Heart left ventricle (tissue), 16 donors: Measurements from ENCODE around the gene IREB2. TPM values are rescaled to one million over a fixed set of nuclear protein-coding genes. Genes with fewer than 3 reads are reported as not detected.
"Not testable (repeated sequence)": the region's sequence is repeated elsewhere in the genome, so short reads cannot be mapped to it uniquely, and the experiment has no call there.

Experiments
- ATAC-seq, 4 donors: fragments of 200-7000 bp; cut with Tn5 transposase; one replicate each; pipeline ENCODE4 v1.9.1; 2020 to 2022; ENCODE audit warnings: moderate library complexity in 4 of 4, mild to moderate bottlenecking in 3 of 4, moderate number of reproducible peaks in 1 of 4
- DNase-seq, 5 donors: peaks; one replicate each; pipeline ENCODE4 v3.0.0-alpha.2; 2020
- H3K27ac ChIP-seq, 12 donors: fragments of 200-600 bp; sonication (generic) in 4 of 12; one replicate each; pipeline versions ENCODE4 v1.5.0 to v1.8.0; 2016 to 2022; ENCODE audit warnings: mild to moderate bottlenecking in 2 of 12
- H3K27me3 ChIP-seq, 9 donors: fragments of 200-600 bp; sonication (generic) in 2 of 9; one replicate each; pipeline versions ENCODE4 v1.5.1 to v1.8.0; 2016 to 2022; ENCODE audit warnings: mild to moderate bottlenecking in 3 of 9
- H3K36me3 ChIP-seq, 9 donors: fragments of 200-600 bp; sonication (generic) in 2 of 9; one replicate each; pipeline versions ENCODE4 v1.5.0 to v1.8.0; 2018 to 2022; ENCODE audit warnings: mild to moderate bottlenecking in 2 of 9
- H3K4me1 ChIP-seq, 12 donors: fragments of 200-600 bp; sonication (generic) in 4 of 12; one replicate each; pipeline versions ENCODE4 v1.5.0 to v1.8.0; 2016 to 2022; ENCODE audit warnings: mild to moderate bottlenecking in 3 of 12
- H3K4me3 ChIP-seq, 12 donors: fragments of 200-600 bp; sonication (generic) in 4 of 12; one replicate each; pipeline versions ENCODE4 v1.5.0 to v1.8.0; 2017 to 2022; ENCODE audit warnings: mild to moderate bottlenecking in 9 of 12, moderate library complexity in 4 of 12
- H3K9me3 ChIP-seq, 12 donors: fragments of 200-600 bp; sonication (generic) in 4 of 12; one replicate each; pipeline versions ENCODE4 v1.5.0 to v1.8.0; 2016 to 2022; ENCODE audit warnings: mild to moderate bottlenecking in 1 of 12
- POLR2A ChIP-seq, 2 donors: fragments of 450-650 bp; IDR thresholded peaks; one replicate each; pipeline ENCODE4 v1.6.1; 2017; ENCODE audit warnings: antibody characterized with exemption in 2 of 2, mild to moderate bottlenecking in 2 of 2, moderate library complexity in 2 of 2
- WGBS, 4 donors: extraction: QIAGEN DNeasy Blood & Tissue Kit in 2 of 4; methylation state at CpG; one replicate each; pipeline versions ENCODE4 v1.1.5 to v1.1.7; 2013 to 2018; 5-methylcytosine and 5-hydroxymethylcytosine counted together
- intact Hi-C, 10 donors: fragments of 100-400 bp; cut with DNase I; formaldehyde crosslinking; loops; one replicate each; pipeline versions ENCODE4 v1.11.1 to v1.14.2; 2022
- polyA plus RNA-seq, 2 donors: library from polyadenylated mRNA; stranded (reverse); fragments of 200-250 nt; gene quantifications; one replicate each; pipeline ENCODE4 v1.2.3, GENCODE V29; 2013
- total RNA-seq, 9 donors: library from RNA; depleted of rRNA in 2 of 9; stranded (reverse); fragments of >200 nt in 2 of 9; fragmentation: NEBNext Ultra II Directional in 3 of 9; extraction: Animal tissue kit (Norgen Biotek cat#: 25700) in 3 of 9; gene quantifications; one replicate each; pipeline versions ENCODE4 v1.1.0 to v1.2.4, GENCODE V29; 2016 to 2023
- TF ChIP-seq, protein P1 (sequence below), 12 donors: fragments of 200-600 bp; sonication (generic) in 4 of 12; IDR thresholded peaks; one replicate each; pipeline versions ENCODE4 v1.5.0 to v1.8.0; 2018 to 2022; ENCODE audit warnings: antibody characterized with exemption in 12 of 12, mild to moderate bottlenecking in 5 of 12
- donor health status: ischemic (EF 13 %, LVEDD 7.1; RV severe dilation, severe dysfunction).
- donor health status: healthy with polysubstance abuse.
- donor health status: DM: no; HTN: yes; CAD: no.
- donor health status: DM: no; HTN: no; CAD: no.
- donor health status: ischemic (EF 25% LVEDD 6.9; RV normal size, moderate dysfunction).
- donor health status: ischemic (EF 25% LVEDD 5.7; RV mildly dilated, moderate dysfunction).
- donor health status: healthy.
- donor health status: DM: yes; HTN: yes; CAD: no.
- donor health status: ischemic (EF 35%, LVEDD 5.7; RV mildly dilated, moderate dysfunction).
- donor health status: nonischemic (EF 11% LVEDD 7.7; RV severe dilation, severe dysfunction).
- donor health status: DM: yes; HTN: yes; CAD: no.
- donor health status: PGD.
- donor health status: ischemic (EF 29% LVEDD 5.4; RV normal size, mild dysfunction).
- donor health status: nonischemic (EF 23%, LVEDD 6.1; RV moderate dilation, normal function).

Gene IREB2
- total and polyA plus RNA-seq, 11 donors = 6.3 to 50.0 (median 29.5) TPM

DNA sequence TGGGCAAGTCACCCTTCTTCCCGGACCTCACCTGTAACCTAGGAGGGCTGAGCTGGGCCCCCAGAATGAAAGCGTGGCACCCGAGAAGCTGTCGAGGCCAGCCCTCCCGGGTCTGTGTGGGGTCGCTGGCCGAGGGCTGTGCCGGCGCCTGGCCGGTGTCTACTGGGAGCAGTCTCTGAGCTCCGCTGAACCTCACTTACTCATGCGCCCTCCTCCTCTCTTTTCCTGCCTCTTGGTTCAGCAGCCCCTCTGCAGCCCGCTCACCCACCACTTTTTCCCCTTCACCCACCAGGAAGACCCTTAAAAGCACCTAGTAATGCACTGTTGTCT, 69.8 kb downstream of the IREB2 start:
- ATAC-seq (peak in 3 of 4 donors; percentile 1 to 34 (median 22)), DNase-seq (peak in 1 of 5 donors; percentile 12)
- peaks cover 0 to 9% (median 0%) of the 10 kb centered on the region in 9 donors for H3K27me3 ChIP-seq
- peaks cover 0 to 16% (median 7%) of the 10 kb centered on the region in 12 donors for H3K4me1 ChIP-seq
- TF ChIP-seq, protein P1, sequence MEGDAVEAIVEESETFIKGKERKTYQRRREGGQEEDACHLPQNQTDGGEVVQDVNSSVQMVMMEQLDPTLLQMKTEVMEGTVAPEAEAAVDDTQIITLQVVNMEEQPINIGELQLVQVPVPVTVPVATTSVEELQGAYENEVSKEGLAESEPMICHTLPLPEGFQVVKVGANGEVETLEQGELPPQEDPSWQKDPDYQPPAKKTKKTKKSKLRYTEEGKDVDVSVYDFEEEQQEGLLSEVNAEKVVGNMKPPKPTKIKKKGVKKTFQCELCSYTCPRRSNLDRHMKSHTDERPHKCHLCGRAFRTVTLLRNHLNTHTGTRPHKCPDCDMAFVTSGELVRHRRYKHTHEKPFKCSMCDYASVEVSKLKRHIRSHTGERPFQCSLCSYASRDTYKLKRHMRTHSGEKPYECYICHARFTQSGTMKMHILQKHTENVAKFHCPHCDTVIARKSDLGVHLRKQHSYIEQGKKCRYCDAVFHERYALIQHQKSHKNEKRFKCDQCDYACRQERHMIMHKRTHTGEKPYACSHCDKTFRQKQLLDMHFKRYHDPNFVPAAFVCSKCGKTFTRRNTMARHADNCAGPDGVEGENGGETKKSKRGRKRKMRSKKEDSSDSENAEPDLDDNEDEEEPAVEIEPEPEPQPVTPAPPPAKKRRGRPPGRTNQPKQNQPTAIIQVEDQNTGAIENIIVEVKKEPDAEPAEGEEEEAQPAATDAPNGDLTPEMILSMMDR (IDR thresholded peaks at IDR 0.05) = peak in 1 of 12 donors; percentile 1
- TF ChIP-seq POLR2A (IDR thresholded peaks at IDR 0.05) = no peak
- H3K36me3 ChIP-seq = no peaks in the 10 kb centered on the region
- intact Hi-C loops = loop anchor here in 1 of 10 donors (1.0 kb wide), 1 partner anchor 33 kb away; the partner anchor contains the start of gene PSMA4
- peak overlapping the region; percentile 64 to 95 (median 84) for H3K4me3 ChIP-seq
- WGBS, 4 donors = 0 to 2% (median 2%) methylated on average over 12 to 13 of the region's 13 CpGs
- H3K9me3 ChIP-seq = no peaks in the 10 kb centered on the region
- H3K27ac ChIP-seq = peak overlapping the region in 9 of 12 donors; percentile 7 to 76 (median 67)

DNA sequence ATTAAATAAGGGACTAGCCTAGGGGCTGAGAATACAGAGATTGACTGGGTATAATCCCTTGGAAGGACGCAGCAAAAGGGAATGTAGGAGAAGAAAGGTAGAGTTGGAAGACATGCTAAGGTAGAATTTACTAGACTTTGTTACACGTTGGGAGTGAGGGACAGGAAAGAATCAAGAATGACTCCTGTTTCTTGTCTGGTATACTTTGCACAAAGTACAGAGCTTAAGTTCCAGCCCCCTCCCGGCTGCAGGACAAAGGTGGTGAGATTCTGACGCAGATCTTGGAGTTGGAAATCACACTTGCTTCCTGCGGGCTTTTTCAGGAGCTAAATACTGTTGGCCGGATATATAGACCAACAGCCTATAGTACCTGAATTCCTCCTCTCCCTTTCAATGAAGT, 70.3 kb downstream of the IREB2 start:
- peaks cover 0 to 16% (median 7%) of the 10 kb centered on the region in 12 donors for H3K4me1 ChIP-seq
- TF ChIP-seq, protein P1 (IDR thresholded peaks at IDR 0.05) = no peak
- no peak for TF ChIP-seq POLR2A (IDR thresholded peaks at IDR 0.05)
- intact Hi-C loops = no loop called here
- DNase-seq = no peak
- WGBS, 4 donors = 35 to 55% (median 39%) methylated on average over 6 of the region's 6 CpGs
- ATAC-seq = no peak
- H3K4me3 ChIP-seq = peak overlapping the region in 11 of 12 donors; percentile 64 to 95 (median 84)
- H3K27me3 ChIP-seq = peaks cover 0 to 9% (median 0%) of the 10 kb centered on the region in 9 donors
- peaks cover 0 to 2% (median 0%) of the 10 kb centered on the region in 9 donors for H3K36me3 ChIP-seq
- H3K9me3 ChIP-seq = no peaks in the 10 kb centered on the region
- H3K27ac ChIP-seq = no peak overlapping the region

DNA sequence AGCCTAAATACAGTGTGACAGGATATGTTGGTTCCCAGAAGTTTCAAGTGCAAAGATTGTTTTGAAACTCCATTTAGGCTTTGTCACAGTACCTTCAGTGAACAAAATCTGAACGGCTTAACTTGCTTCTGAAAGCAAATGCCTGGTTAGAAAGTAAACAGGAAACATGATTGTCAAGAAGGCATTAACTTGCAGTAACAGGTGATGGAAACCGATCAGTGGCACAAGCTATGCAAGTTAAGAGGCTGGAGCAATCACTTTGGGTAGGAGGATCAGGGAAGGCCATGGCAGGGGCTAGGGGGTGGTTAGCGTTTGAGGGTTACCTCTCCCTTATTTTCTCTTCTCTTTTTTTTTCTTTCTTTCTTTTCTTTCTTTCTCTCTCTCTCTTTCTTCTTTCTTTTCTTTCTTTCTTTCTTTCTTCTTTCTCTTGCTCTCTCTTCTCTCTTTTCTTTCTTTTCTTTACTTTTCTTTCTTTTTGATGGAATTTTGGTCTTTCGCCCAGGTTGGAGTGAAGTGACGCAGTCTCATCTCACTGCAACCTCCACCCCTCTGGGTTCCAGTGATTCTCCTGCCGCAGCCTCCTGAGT, 71.8 kb downstream of the IREB2 start:
- ATAC-seq (no peak), DNase-seq (no peak)
- no peak overlapping the region for H3K4me3 ChIP-seq
- no peaks in the 10 kb centered on the region for H3K9me3 ChIP-seq
- peaks cover 0 to 9% (median 0%) of the 10 kb centered on the region in 9 donors for H3K27me3 ChIP-seq
- intact Hi-C loops = no loop called here
- peaks cover 0 to 8% (median 0%) of the 10 kb centered on the region in 9 donors for H3K36me3 ChIP-seq
- 71 to 87% (median 82%) methylated on average over 6 of the region's 6 CpGs for WGBS, 4 donors
- H3K4me1 ChIP-seq = peaks cover 0 to 16% (median 7%) of the 10 kb centered on the region in 12 donors
- no peak for TF ChIP-seq POLR2A (IDR thresholded peaks at IDR 0.05)
- TF ChIP-seq, protein P1 (IDR thresholded peaks at IDR 0.05) = no peak
- H3K27ac ChIP-seq = no peak overlapping the region

DNA sequence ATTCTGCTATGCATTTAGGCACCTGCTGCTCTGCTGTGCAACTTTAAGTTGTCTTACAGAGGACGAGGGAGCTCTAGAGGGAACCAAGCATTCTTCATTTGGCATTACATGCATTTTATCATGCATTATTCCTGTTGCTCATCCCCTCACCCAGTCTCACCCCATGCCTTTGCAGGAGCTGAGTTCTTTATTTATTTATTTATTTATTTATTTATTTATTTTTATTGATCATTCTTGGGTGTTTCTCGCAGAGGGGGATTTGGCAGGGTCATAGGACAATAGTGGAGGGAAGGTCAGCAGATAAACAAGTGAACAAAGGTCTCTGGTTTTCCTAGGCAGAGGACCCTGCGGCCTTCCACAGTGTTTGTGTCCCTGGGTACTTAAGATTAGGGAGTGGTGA, 82.0 kb downstream of the IREB2 start:
- H3K36me3 ChIP-seq = peaks cover 0 to 38% (median 2%) of the 10 kb centered on the region in 9 donors
- ATAC-seq, H3K27ac ChIP-seq, H3K27me3 ChIP-seq, intact Hi-C loops, H3K9me3 ChIP-seq, H3K4me3 ChIP-seq, H3K4me1 ChIP-seq, DNase-seq: not testable (repeated sequence)
- WGBS, 4 donors = 87 to 98% (median 94%) methylated on average over 2 to 3 of the region's 3 CpGs
